K562 (cell line): Measurements from ENCODE around the gene ACOD1. TPM values are rescaled to one million over a fixed set of nuclear protein-coding genes. Genes with fewer than 3 reads are reported as not detected.

Experiments used
- ATAC-seq: fragments of 200-7000 bp; cut with Tn5 transposase; 3 replicates; pipeline ENCODE4 v1.9.1; 2020; ENCODE audit warnings: moderate library complexity
- BruUV-seq: library from RNA; stranded (reverse); fragments of 400-500 nt; replicated peaks from 2 replicates; lab custom pipeline; 2021; lab: Mats Ljungman, UMichigan
- CTCF ChIA-PET: fragments of 300-600 bp; formaldehyde crosslinking; extraction: SDS; loops from one replicate; lab custom pipeline; 2021; ENCODE audit warnings: low intra/inter-chr PET ratio; lab: Yijun Ruan, JAX
- POLR2A ChIA-PET: fragments of 300-600, 350-650 bp; sonication (Branson Sonifier 250); formaldehyde crosslinking; extraction: SDS; loops from one replicate; lab custom pipeline; 2021; ENCODE audit warnings: antibody characterized with exemption, inconsistent platforms; lab: Yijun Ruan, JAX
- DNase-seq, 4 experiments: peaks; one replicate each; pipeline versions ENCODE4 v3.0.0 to v3.0.0-alpha.2; 2011 to 2018; ENCODE audit warnings: low spot score in 3 of 4, mixed read lengths in 3 of 4; ENCODE audit errors: extremely low read depth in 1 of 4
- FAIRE-seq: peaks from 2 replicates; lab custom pipeline; 2011; peaks lifted over from hg19 to GRCh38; lab: Jason Lieb, UNC
- H2AFZ ChIP-seq: 2 replicates; pipeline ENCODE4 v1.6.0; 2011; ENCODE audit warnings: low read depth, low read length, control low read depth, inconsistent platforms
- H3K27ac ChIP-seq: fragments of 200-600 bp; 3 replicates; pipeline ENCODE4 v1.8.0; 2011; ENCODE audit warnings: low read depth, mild to moderate bottlenecking, control low read depth, inconsistent platforms, low read length, moderate library complexity, mixed read lengths; ENCODE audit errors: extremely low read depth
- H3K27me3 ChIP-seq, 2 experiments: fragments of 300-600 bp in 1 of 2; 2 replicates in 1 of 2; 3 replicates in 1 of 2; pipeline versions ENCODE4 v1.6.0 to v1.8.0; 2011; ENCODE audit warnings: inconsistent platforms in 2 of 2, low read length in 2 of 2, mild to moderate bottlenecking in 1 of 2, mixed read lengths in 1 of 2, moderate library complexity in 1 of 2; ENCODE audit not compliant: control insufficient read depth in 2 of 2, insufficient read depth in 2 of 2
- H3K36me3 ChIP-seq: fragments of 300-600 bp; 3 replicates; pipeline ENCODE4 v1.8.0; 2011; ENCODE audit warnings: mild to moderate bottlenecking, low read length, inconsistent platforms; ENCODE audit not compliant: control insufficient read depth, insufficient read depth
- H3K4me1 ChIP-seq, 2 experiments: fragments of 200-600 bp in 1 of 2; replicated peaks in 1 of 2; 2 replicates in 1 of 2; 3 replicates in 1 of 2; pipeline versions ENCODE4 v1.5.1 to v1.8.0; 2011; ENCODE audit warnings: inconsistent platforms in 2 of 2, low read length in 2 of 2, mild to moderate bottlenecking in 1 of 2, mixed read lengths in 1 of 2, moderate library complexity in 1 of 2; ENCODE audit not compliant: control insufficient read depth in 2 of 2, insufficient read depth in 2 of 2
- H3K4me2 ChIP-seq: 2 replicates; pipeline ENCODE4 v1.6.1; 2011; ENCODE audit warnings: low read length, control low read depth, inconsistent platforms, mixed read lengths; ENCODE audit not compliant: insufficient read depth
- H3K4me3 ChIP-seq: fragments of 200-600 bp; sonication (generic), shearing (Covaris generic); 2 replicates; pipeline ENCODE4 v1.5.1; 2016; ENCODE audit warnings: control low read depth, inconsistent platforms
- H3K79me2 ChIP-seq: fragments of 200-600 bp; 3 replicates; pipeline ENCODE4 v1.8.0; 2011; ENCODE audit warnings: low read length, inconsistent platforms; ENCODE audit not compliant: control insufficient read depth, insufficient read depth
- H3K9ac ChIP-seq, 2 experiments: 2 replicates each; pipeline versions ENCODE4 v1.6.0 to v1.6.1; 2011; ENCODE audit warnings: low read depth in 2 of 2, low read length in 2 of 2, control low read depth in 1 of 2, inconsistent platforms in 1 of 2, mild to moderate bottlenecking in 1 of 2, mixed read lengths in 1 of 2; ENCODE audit not compliant: insufficient read depth in 1 of 2
- H3K9me1 ChIP-seq: one replicate; pipeline ENCODE4 v1.6.0; 2011; ENCODE audit warnings: inconsistent platforms, mild to moderate bottlenecking, low read length, moderate library complexity; ENCODE audit not compliant: control insufficient read depth, insufficient read depth
- H3K9me3 ChIP-seq: replicated peaks from 2 replicates; pipeline ENCODE4 v1.5.1; 2011; ENCODE audit warnings: low read depth, low read length, inconsistent platforms; ENCODE audit not compliant: control insufficient read depth, insufficient read depth
- H4K20me1 ChIP-seq: replicated peaks from 2 replicates; pipeline ENCODE4 v1.6.1; 2011; ENCODE audit warnings: low read length, inconsistent platforms, mixed read lengths; ENCODE audit not compliant: control insufficient read depth, insufficient read depth
- FOXM1 ChIP-seq, 2 experiments: fragments of 450-650 bp in 1 of 2; sonication (generic) in 1 of 2; formaldehyde crosslinking in 1 of 2; IDR thresholded peaks; 2 replicates each; pipeline versions ENCODE4 v1.6.1 to v1.9.0; 2017 to 2022; ENCODE audit warnings: low read depth in 2 of 2, mild to moderate bottlenecking in 2 of 2, missing genetic modification reagents in 1 of 2, moderate library complexity in 1 of 2
- HNRNPL ChIP-seq: fragments of 200-400 bp; formaldehyde crosslinking; IDR thresholded peaks from 2 replicates; pipeline ENCODE4 v1.6.1; 2017; ENCODE audit warnings: low read depth, mild to moderate bottlenecking, low read length
- PHF20 ChIP-seq: fragments of 450-650 bp; IDR thresholded peaks from 2 replicates; pipeline ENCODE4 v1.6.1; 2018; ENCODE audit not compliant: partially characterized antibody
- RBM34 ChIP-seq: fragments of 200-400 bp; formaldehyde crosslinking; IDR thresholded peaks from 2 replicates; pipeline ENCODE4 v1.6.1; 2018; ENCODE audit warnings: low read length, borderline replicate concordance; ENCODE audit not compliant: insufficient read depth
- SIX5 ChIP-seq, 2 experiments: IDR thresholded peaks; 2 replicates each; pipeline ENCODE4 v1.6.1; 2011; ENCODE audit warnings: low read length in 2 of 2, borderline replicate concordance in 1 of 2, low read depth in 1 of 2, mild to moderate bottlenecking in 1 of 2, moderate library complexity in 1 of 2; ENCODE audit not compliant: insufficient read depth in 1 of 2
- ZNF311 ChIP-seq: fragments of 250-450 bp; sonication (Bioruptor Pico); IDR thresholded peaks from 2 replicates; pipeline ENCODE4 v1.4.0; 2020; ENCODE audit warnings: mild to moderate bottlenecking, moderate library complexity
- WGBS: fragments of 100-300 bp; shearing (Covaris generic); methylation state at CpG from one replicate; pipeline ENCODE4 v1.1.6; 2016; ENCODE audit warnings: low coverage, mixed read lengths; ENCODE audit not compliant: insufficient coverage; ENCODE audit errors: missing lambda C conversion rate; 5-methylcytosine and 5-hydroxymethylcytosine counted together
- in situ Hi-C: fragments of 300-500 bp; cut with MboI; formaldehyde crosslinking; loops from 4 replicates; pipeline ENCODE4 v1.15.0; 2018; ENCODE audit warnings: inconsistent platforms, mixed read lengths
- intact Hi-C: fragments of 100-400 bp; cut with micrococcal nuclease; formaldehyde crosslinking; loops from 2 replicates; pipeline ENCODE4 v1.14.2; 2022
- polyA plus RNA-seq, 8 experiments: library from polyadenylated mRNA; depleted of rRNA in 4 of 8; stranded (reverse) in 5 of 8; unstranded in 3 of 8; fragments of >200 nt; fragmentation: Nextera tagmentation in 2 of 8; fragmentation: Illumina TruSeq in 1 of 8; extraction: Ambion mirVana in 2 of 8; extraction: Trizol in 1 of 8; gene quantifications; 2 replicates each; pipeline versions ENCODE4 v1.2.1 to v1.2.3, GENCODE V29; 2011 to 2014; ENCODE audit warnings: inconsistent platforms in 1 of 8, missing spikeins in 1 of 8
- total RNA-seq, 7 experiments: library from RNA; depleted of rRNA in 6 of 7; stranded (reverse); fragments of >200 nt in 6 of 7; fragmentation: Illumina TruSeq in 2 of 7; extraction: Trizol in 2 of 7; gene quantifications; 2 replicates each; pipeline versions ENCODE4 v1.2.1 to v1.2.3, GENCODE V29; 2011 to 2021; ENCODE audit warnings: low replicate concordance in 1 of 7
- TF ChIP-seq, protein P1 (sequence below): fragments of 450-650 bp; formaldehyde crosslinking; IDR thresholded peaks from 2 replicates; pipeline ENCODE4 v1.4.0; 2020; ENCODE audit warnings: mild to moderate bottlenecking, mixed read lengths
- TF ChIP-seq, protein P2 (sequence below), 2 experiments: fragments of 450-650 bp in 1 of 2; sonication (generic) in 1 of 2; formaldehyde crosslinking in 1 of 2; IDR thresholded peaks in 1 of 2; conservative IDR thresholded peaks in 1 of 2; 2 replicates each; pipeline versions ENCODE4 v1.6.1 to v1.8.1; 2016 to 2023; ENCODE audit warnings: mild to moderate bottlenecking in 2 of 2, moderate library complexity in 2 of 2, inconsistent platforms in 1 of 2, missing genetic modification reagents in 1 of 2
- TF ChIP-seq, protein P3 (sequence below): IDR thresholded peaks from 3 replicates; pipeline ENCODE4 v1.6.1; 2011; ENCODE audit warnings: borderline replicate concordance, mild to moderate bottlenecking; ENCODE audit not compliant: insufficient read length, insufficient read depth
- TF ChIP-seq, protein P4 (sequence below), 2 experiments: fragments of 450-650 bp in 1 of 2; IDR thresholded peaks; 2 replicates each; pipeline ENCODE4 v1.6.1; 2011 to 2017; ENCODE audit warnings: low read depth in 2 of 2, antibody characterized with exemption in 1 of 2, borderline replicate concordance in 1 of 2, low read length in 1 of 2, mild to moderate bottlenecking in 1 of 2, mixed read lengths in 1 of 2; ENCODE audit not compliant: control insufficient read depth in 1 of 2

ACOD1 gene
- total and polyA plus RNA-seq, 9 of the 15 experiments (the other 6 are each of a cell fraction or from before 2014, with no cell fraction given): not detected

DNA sequence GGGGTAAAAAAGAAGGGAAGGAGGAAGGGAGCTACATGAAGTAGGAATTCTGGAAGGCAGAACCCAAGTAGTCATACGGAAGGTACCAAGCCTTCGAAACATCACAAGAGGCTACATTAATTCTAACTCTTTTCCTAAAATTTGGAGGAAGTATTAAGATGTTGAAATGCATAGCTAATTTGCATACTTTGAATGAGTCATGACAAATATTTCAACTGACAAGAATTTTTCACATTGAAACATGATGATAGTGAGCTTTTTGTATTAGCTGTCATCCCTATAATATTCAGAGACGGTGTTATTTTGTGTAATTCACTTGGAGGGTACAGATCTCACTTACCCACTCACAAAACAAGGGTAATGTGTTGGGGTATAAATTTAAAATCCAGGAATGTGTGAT is 9.1 kb upstream of the ACOD1 start:
- H3K4me3 ChIP-seq: no peak overlapping the region
- H2AFZ ChIP-seq: no peak overlapping the region
- ChIA-PET POLR2A (no interaction called here), CTCF (no interaction called here)
- no TSS peak for BruUV-seq
- peaks cover 0 to 12% of the 10 kb centered on the region in 2 experiments; a peak in 2 of 5 replicates for H3K27me3 ChIP-seq
- ATAC-seq: no peak
- H3K79me2 ChIP-seq: no peaks in the 10 kb centered on the region
- H3K9me1 ChIP-seq: no peaks in the 10 kb centered on the region
- intact Hi-C loops: no loop called here
- no peak overlapping the region for H3K4me2 ChIP-seq
- H4K20me1 ChIP-seq: no peaks in the 10 kb centered on the region
- no peak overlapping the region for H3K9ac ChIP-seq
- no peak for DNase-seq
- no peaks in the 10 kb centered on the region for H3K36me3 ChIP-seq
- 10% methylated on average over 3 of the region's 3 CpGs for WGBS
- no peak for FAIRE-seq
- no peaks in the 10 kb centered on the region for H3K4me1 ChIP-seq
- H3K9me3 ChIP-seq: no peaks in the 10 kb centered on the region
- H3K27ac ChIP-seq: no peak overlapping the region
- in situ Hi-C loops: no loop called here
- TF ChIP-seq RBM34 (no peak), ZNF311 (CRISPR knock-in tag) (no peak), PHF20 (no peak), HNRNPL (no peak), SIX5 (IDR thresholded peaks at IDR 0.05; ENCODE audit: borderline replicate concordance in 1 of 2, insufficient read depth in 1 of 2, low read depth in 1 of 2, low read length in 2 of 2) (no peak), FOXM1 (IDR thresholded peaks at IDR 0.05; ENCODE audit: low read depth) (no peak), FOXM1 (CRISPR knock-in tag; IDR thresholded peaks at IDR 0.05; ENCODE audit: low read depth) (no peak)
- TF ChIP-seq, protein P1, sequence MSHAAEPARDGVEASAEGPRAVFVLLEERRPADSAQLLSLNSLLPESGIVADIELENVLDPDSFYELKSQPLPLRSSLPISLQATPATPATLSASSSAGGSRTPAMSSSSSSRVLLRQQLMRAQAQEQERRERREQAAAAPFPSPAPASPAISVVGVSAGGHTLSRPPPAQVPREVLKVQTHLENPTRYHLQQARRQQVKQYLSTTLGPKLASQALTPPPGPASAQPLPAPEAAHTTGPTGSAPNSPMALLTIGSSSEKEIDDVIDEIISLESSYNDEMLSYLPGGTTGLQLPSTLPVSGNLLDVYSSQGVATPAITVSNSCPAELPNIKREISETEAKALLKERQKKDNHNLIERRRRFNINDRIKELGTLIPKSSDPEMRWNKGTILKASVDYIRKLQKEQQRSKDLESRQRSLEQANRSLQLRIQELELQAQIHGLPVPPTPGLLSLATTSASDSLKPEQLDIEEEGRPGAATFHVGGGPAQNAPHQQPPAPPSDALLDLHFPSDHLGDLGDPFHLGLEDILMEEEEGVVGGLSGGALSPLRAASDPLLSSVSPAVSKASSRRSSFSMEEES (CRISPR knock-in tag): no peak
- TF ChIP-seq, protein P2, sequence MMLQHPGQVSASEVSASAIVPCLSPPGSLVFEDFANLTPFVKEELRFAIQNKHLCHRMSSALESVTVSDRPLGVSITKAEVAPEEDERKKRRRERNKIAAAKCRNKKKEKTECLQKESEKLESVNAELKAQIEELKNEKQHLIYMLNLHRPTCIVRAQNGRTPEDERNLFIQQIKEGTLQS (IDR thresholded peaks at IDR 0.05): no peak
- TF ChIP-seq, protein P2 (CRISPR knock-in tag; conservative IDR thresholded peaks at IDR 0.05): no peak
- TF ChIP-seq, protein P3, sequence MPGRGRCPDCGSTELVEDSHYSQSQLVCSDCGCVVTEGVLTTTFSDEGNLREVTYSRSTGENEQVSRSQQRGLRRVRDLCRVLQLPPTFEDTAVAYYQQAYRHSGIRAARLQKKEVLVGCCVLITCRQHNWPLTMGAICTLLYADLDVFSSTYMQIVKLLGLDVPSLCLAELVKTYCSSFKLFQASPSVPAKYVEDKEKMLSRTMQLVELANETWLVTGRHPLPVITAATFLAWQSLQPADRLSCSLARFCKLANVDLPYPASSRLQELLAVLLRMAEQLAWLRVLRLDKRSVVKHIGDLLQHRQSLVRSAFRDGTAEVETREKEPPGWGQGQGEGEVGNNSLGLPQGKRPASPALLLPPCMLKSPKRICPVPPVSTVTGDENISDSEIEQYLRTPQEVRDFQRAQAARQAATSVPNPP: no peak
- TF ChIP-seq, protein P4, sequence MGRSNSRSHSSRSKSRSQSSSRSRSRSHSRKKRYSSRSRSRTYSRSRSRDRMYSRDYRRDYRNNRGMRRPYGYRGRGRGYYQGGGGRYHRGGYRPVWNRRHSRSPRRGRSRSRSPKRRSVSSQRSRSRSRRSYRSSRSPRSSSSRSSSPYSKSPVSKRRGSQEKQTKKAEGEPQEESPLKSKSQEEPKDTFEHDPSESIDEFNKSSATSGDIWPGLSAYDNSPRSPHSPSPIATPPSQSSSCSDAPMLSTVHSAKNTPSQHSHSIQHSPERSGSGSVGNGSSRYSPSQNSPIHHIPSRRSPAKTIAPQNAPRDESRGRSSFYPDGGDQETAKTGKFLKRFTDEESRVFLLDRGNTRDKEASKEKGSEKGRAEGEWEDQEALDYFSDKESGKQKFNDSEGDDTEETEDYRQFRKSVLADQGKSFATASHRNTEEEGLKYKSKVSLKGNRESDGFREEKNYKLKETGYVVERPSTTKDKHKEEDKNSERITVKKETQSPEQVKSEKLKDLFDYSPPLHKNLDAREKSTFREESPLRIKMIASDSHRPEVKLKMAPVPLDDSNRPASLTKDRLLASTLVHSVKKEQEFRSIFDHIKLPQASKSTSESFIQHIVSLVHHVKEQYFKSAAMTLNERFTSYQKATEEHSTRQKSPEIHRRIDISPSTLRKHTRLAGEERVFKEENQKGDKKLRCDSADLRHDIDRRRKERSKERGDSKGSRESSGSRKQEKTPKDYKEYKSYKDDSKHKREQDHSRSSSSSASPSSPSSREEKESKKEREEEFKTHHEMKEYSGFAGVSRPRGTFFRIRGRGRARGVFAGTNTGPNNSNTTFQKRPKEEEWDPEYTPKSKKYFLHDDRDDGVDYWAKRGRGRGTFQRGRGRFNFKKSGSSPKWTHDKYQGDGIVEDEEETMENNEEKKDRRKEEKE (IDR thresholded peaks at IDR 0.05; ENCODE audit: borderline replicate concordance in 1 of 2, control insufficient read depth in 1 of 2, low read depth in 2 of 2, low read length in 1 of 2): no peak
